Prostate gland (tissue), 2 donors: ENCODE measurements around the gene MPHOSPH8.

Source experiments
- POLR2A ChIP-seq: fragments of 450-650 bp; IDR thresholded peaks from one replicate; pipeline ENCODE4 v1.6.1; 2016; ENCODE audit warnings: antibody characterized with exemption, mild to moderate bottlenecking
- POLR2AphosphoS5 ChIP-seq: sonication (generic); formaldehyde crosslinking; IDR thresholded peaks from one replicate; pipeline ENCODE4 v1.6.1; 2017; ENCODE audit warnings: antibody characterized with exemption
- TF ChIP-seq, protein P1 (sequence below), 4 experiments: fragments of 200-600 bp in 2 of 4; fragments of 450-650 bp in 2 of 4; sonication (generic) in 2 of 4; IDR thresholded peaks; 1 replicate in 3 of 4; 2 replicates in 1 of 4; pipeline ENCODE4 v1.5.1; 2016 to 2019; ENCODE audit warnings: antibody characterized with exemption in 4 of 4, mild to moderate bottlenecking in 2 of 4, moderate library complexity in 2 of 4

DNA sequence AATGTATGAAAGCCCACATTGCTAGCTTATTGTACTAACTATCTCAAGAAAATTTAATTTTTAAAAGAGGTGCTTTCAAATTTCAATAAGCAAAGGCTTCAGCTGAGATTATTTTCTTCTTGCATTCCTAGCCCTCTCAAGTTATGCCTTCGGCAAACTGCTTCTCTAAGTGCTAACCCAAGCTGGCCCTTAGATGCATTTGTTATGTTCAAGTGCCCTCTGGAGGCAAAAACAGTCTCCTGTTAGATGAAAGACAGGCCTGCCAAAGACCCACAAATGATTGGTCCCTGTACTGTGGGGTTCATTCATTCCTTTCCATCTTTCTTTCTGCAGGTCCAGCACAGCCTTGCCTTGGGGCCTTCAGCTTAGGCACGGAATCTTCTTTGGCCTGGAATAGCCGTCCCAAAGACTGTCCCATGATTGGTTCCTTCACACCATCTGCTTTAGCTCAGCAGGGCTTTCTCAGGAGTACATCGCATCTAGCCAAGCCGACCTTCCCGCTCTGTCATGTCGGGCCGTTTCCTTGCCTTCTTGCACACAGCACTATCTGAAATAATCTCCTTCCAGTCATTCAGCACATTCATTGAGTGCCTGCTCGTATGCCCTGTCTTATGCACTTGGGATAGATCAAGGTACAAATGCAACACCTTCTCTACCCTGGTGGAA, 45.7 kb upstream of the MPHOSPH8 start:
- TF ChIP-seq, protein P1, sequence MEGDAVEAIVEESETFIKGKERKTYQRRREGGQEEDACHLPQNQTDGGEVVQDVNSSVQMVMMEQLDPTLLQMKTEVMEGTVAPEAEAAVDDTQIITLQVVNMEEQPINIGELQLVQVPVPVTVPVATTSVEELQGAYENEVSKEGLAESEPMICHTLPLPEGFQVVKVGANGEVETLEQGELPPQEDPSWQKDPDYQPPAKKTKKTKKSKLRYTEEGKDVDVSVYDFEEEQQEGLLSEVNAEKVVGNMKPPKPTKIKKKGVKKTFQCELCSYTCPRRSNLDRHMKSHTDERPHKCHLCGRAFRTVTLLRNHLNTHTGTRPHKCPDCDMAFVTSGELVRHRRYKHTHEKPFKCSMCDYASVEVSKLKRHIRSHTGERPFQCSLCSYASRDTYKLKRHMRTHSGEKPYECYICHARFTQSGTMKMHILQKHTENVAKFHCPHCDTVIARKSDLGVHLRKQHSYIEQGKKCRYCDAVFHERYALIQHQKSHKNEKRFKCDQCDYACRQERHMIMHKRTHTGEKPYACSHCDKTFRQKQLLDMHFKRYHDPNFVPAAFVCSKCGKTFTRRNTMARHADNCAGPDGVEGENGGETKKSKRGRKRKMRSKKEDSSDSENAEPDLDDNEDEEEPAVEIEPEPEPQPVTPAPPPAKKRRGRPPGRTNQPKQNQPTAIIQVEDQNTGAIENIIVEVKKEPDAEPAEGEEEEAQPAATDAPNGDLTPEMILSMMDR (IDR thresholded peaks at IDR 0.05) = peak in 2 of 4 experiments; percentile 11 to 22
- TF ChIP-seq POLR2AphosphoS5 = no peak
- TF ChIP-seq POLR2A = no peak
